ENCODE data around the gene AP5S1. TPM values are rescaled to one million over a fixed set of nuclear protein-coding genes. Genes with fewer than 3 reads are reported as not detected.

AP5S1 gene
- total and polyA plus RNA-seq, 9 of the 15 experiments (the other 6 are each of a cell fraction or from before 2014, with no cell fraction given) = 2.6 to 8.8 (median 4.4) TPM

- peak overlapping the region; percentile 58 for H3K4me3 ChIP-seq
- WGBS (ENCODE audit: insufficient coverage, low coverage, missing lambda C conversion rate) = 50% methylated on average over 3 of the region's 6 CpGs
- H3K9me3 ChIP-seq (replicated peaks; ENCODE audit: control insufficient read depth, insufficient read depth, low read depth, low read length) = no peaks in the 10 kb centered on the region
- no peak overlapping the region for H2AFZ ChIP-seq (ENCODE audit: low read depth, low read length)
- peak overlapping the region in 1 of 2 experiments; percentile 93; a peak in 2 of 4 replicates for H3K9ac ChIP-seq (ENCODE audit: insufficient read depth in 1 of 2, low read depth in 2 of 2, low read length in 2 of 2)
- peak overlapping the region; percentile 86 for H3K4me2 ChIP-seq (ENCODE audit: insufficient read depth, low read length)
- no peak for FAIRE-seq
- ChIA-PET POLR2A (interaction anchor here (0.6 kb wide), 2 partner anchors 84 to 393 kb away, joined by 3 read pairs; no protein-coding TSS in a partner anchor), CTCF (ENCODE audit: low intra/inter-chr PET ratio) (no interaction called here)
- H4K20me1 ChIP-seq (replicated peaks; ENCODE audit: control insufficient read depth, insufficient read depth, low read length) = peaks cover 6% of the 10 kb centered on the region
- H3K4me1 ChIP-seq (replicated peaks in 1 of 2; ENCODE audit: control insufficient read depth in 2 of 2, insufficient read depth in 2 of 2, low read length in 2 of 2) = peaks cover 8 to 34% of the 10 kb centered on the region in 2 experiments; a peak in 3 of 5 replicates
- H3K79me2 ChIP-seq (ENCODE audit: control insufficient read depth, insufficient read depth, low read length) = peaks cover 31% of the 10 kb centered on the region
- TF ChIP-seq MEIS2 (IDR thresholded peaks at IDR 0.05; ENCODE audit: partially characterized antibody) = no peak
- TF ChIP-seq SUPT5H (IDR thresholded peaks at IDR 0.05) = peak; percentile 39; the same call in 1 of the 2 replicates
- no peak for TF ChIP-seq NCOR1 (IDR thresholded peaks at IDR 0.05)
- TF ChIP-seq ZNF263 (CRISPR knock-in tag; IDR thresholded peaks at IDR 0.05; ENCODE audit: borderline replicate concordance) = peak; percentile 95; the same call in 1 of the 2 replicates
- TF ChIP-seq KDM5B (IDR thresholded peaks at IDR 0.05; ENCODE audit: insufficient replicate concordance, low read depth, low read length) = peak; percentile 9
- 0 out of 4 replicates have a peak, but pooled peaks of 1 of the 2 experiments have one; percentile 10 for TF ChIP-seq HDAC1 (IDR thresholded peaks at IDR 0.05)
- TF ChIP-seq ZBTB2 (IDR thresholded peaks at IDR 0.05) = peak; percentile 31; the same call in 1 of the 2 replicates
- TF ChIP-seq U2AF2 (optimal IDR thresholded peaks at IDR 0.05; ENCODE audit: low read depth, low read length) = no peak
- TF ChIP-seq HNRNPL (IDR thresholded peaks at IDR 0.05; ENCODE audit: low read depth, low read length) = no peak
- TF ChIP-seq POLR2B (IDR thresholded peaks at IDR 0.05; ENCODE audit: low read depth, partially characterized antibody) = peak; percentile 32
- H3K9me1 ChIP-seq (ENCODE audit: control insufficient read depth, insufficient read depth, low read length) = no peaks in the 10 kb centered on the region
- DNase-seq (ENCODE audit: extremely low read depth in 1 of 4, low spot score in 3 of 4) = no peak
- in situ Hi-C loops (cut with MboI) = no loop called here
- no peak overlapping the region; the same call in 2 of the 3 replicates for H3K27ac ChIP-seq (ENCODE audit: extremely low read depth, low read depth, low read length)
- ATAC-seq = no peak
- BruUV-seq (replicated peaks) = no TSS peak
- peaks cover 21% of the 10 kb centered on the region; the same call in 1 of the 3 replicates for H3K36me3 ChIP-seq (ENCODE audit: control insufficient read depth, insufficient read depth, low read length)
- H3K27me3 ChIP-seq (ENCODE audit: control insufficient read depth in 2 of 2, insufficient read depth in 2 of 2, low read length in 2 of 2) = no peaks in the 10 kb centered on the region
- intact Hi-C loops (cut with micrococcal nuclease) = loop anchor here (5.0 to 10.0 kb wide), 3 partner anchors 62 to 410 kb away; partner anchors contain the start of gene MAVS
Measured at GRCh38 chr20:3784863-3785239, 35.5 kb upstream of the AP5S1 start.

Measured in K562 (cell line).